Stimulated activated CD4-positive, alpha-beta T cell treated with anti-CD3 and anti-CD28 coated beads, Interleukin-15, amount 100 ng/mL, for 24 hours (primary cell): ENCODE results near the gene MCUB.
"Not testable (repeated sequence)": the region's sequence is repeated elsewhere in the genome, so short reads cannot be mapped to it uniquely, and the experiment has no call there.

Source experiments
- DNase-seq: peaks from one replicate; pipeline ENCODE4 v3.0.0-alpha.2; 2020

MCUB gene

GRCh38 chr4:109579997-109580396 lies 20.0 kb downstream of the MCUB start:
- not testable (repeated sequence) for DNase-seq

GRCh38 chr4:109588176-109588575 lies 28.1 kb downstream of the MCUB start:
- peak; percentile 72 for DNase-seq

GRCh38 chr4:109589119-109589518 lies 29.1 kb downstream of the MCUB start:
- no peak for DNase-seq

GRCh38 chr4:109589605-109590004 lies 29.6 kb downstream of the MCUB start:
- no peak for DNase-seq

- no peak for DNase-seq
Measured at GRCh38 chr4:109590905-109591304, 30.9 kb downstream of the MCUB start.

- DNase-seq, result no peak
Measured at GRCh38 chr4:109592367-109592766, 32.3 kb downstream of the MCUB start.

GRCh38 chr4:109595123-109595522 lies 35.1 kb downstream of the MCUB start:
- DNase-seq, result not testable (repeated sequence)

GRCh38 chr4:109596420-109597085 lies 36.5 kb downstream of the MCUB start:
- not testable (repeated sequence) for DNase-seq

- no peak for DNase-seq
Measured at GRCh38 chr4:109599046-109599652, 39.1 kb downstream of the MCUB start.

GRCh38 chr4:109600431-109600830 lies 40.4 kb downstream of the MCUB start:
- no peak for DNase-seq

- no peak for DNase-seq
Measured at GRCh38 chr4:109601336-109601735, 41.3 kb downstream of the MCUB start.

GRCh38 chr4:109607976-109608375 lies 47.9 kb downstream of the MCUB start:
- DNase-seq, result no peak

GRCh38 chr4:109608879-109609278 lies 48.8 kb downstream of the MCUB start:
- DNase-seq, result no peak

GRCh38 chr4:109609431-109609830 lies 49.4 kb downstream of the MCUB start:
- no peak for DNase-seq

GRCh38 chr4:109610489-109610888 lies 50.4 kb downstream of the MCUB start:
- DNase-seq, result no peak

- no peak for DNase-seq
Measured at GRCh38 chr4:109611045-109611646, 51.1 kb downstream of the MCUB start.

GRCh38 chr4:109614015-109614414 lies 54.0 kb downstream of the MCUB start:
- no peak for DNase-seq

- no peak for DNase-seq
Measured at GRCh38 chr4:109614466-109614865, 54.4 kb downstream of the MCUB start.

GRCh38 chr4:109615742-109616141 lies 55.7 kb downstream of the MCUB start:
- no peak for DNase-seq

- DNase-seq, result no peak
Measured at GRCh38 chr4:109616243-109616642, 56.2 kb downstream of the MCUB start.

GRCh38 chr4:109622626-109623025 lies 62.6 kb downstream of the MCUB start:
- no peak for DNase-seq

- no peak for DNase-seq
Measured at GRCh38 chr4:109624536-109624935, 64.5 kb downstream of the MCUB start.

GRCh38 chr4:109627361-109627760 lies 67.3 kb downstream of the MCUB start:
- no peak for DNase-seq

- DNase-seq, result no peak
Measured at GRCh38 chr4:109629775-109630174, 69.7 kb downstream of the MCUB start.
